Stimulated activated CD4-positive, alpha-beta T cell treated with anti-CD3 and anti-CD28 coated beads, Interleukin-1b, Interleukin-23, amount 100 ng/mL, for 4 hours (primary cell): ENCODE results near the gene PPCDC.

Experiments
- DNase-seq, 2 donors: peaks; one replicate each; pipeline ENCODE4 v3.0.0-alpha.2; 2020; ENCODE audit warnings: low read depth in 2 of 2

The PPCDC gene

GRCh38 chr15:75016431-75016830 lies 7.0 kb upstream of the PPCDC start:
- DNase-seq = no peak

- DNase-seq = no peak
Measured at GRCh38 chr15:75019916-75020315, 3.5 kb upstream of the PPCDC start.

DNA sequence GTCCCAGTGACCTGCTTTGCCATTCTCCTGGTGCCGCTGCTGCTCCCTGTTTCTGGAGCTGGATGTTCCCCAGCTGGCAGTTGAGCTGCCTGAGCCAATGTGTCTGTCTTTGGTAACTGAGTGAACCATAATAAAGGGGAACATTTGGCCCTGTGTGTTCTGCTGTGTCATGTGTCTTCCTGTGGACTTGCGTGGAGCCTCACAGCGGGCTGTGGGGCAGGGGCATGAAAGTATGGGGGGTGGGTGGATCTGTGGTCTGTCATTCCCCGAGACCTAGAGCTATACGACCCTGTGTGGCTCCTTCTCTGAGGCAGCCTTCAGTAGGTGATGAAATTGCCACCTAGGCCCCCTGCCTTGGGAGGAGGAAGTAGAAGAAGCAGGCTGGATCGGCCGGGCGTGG lies 2.0 kb upstream of the PPCDC start:
- no peak for DNase-seq

GRCh38 chr15:75022783-75023180 lies 608 bp upstream of the PPCDC start:
- DNase-seq = no peak

DNA sequence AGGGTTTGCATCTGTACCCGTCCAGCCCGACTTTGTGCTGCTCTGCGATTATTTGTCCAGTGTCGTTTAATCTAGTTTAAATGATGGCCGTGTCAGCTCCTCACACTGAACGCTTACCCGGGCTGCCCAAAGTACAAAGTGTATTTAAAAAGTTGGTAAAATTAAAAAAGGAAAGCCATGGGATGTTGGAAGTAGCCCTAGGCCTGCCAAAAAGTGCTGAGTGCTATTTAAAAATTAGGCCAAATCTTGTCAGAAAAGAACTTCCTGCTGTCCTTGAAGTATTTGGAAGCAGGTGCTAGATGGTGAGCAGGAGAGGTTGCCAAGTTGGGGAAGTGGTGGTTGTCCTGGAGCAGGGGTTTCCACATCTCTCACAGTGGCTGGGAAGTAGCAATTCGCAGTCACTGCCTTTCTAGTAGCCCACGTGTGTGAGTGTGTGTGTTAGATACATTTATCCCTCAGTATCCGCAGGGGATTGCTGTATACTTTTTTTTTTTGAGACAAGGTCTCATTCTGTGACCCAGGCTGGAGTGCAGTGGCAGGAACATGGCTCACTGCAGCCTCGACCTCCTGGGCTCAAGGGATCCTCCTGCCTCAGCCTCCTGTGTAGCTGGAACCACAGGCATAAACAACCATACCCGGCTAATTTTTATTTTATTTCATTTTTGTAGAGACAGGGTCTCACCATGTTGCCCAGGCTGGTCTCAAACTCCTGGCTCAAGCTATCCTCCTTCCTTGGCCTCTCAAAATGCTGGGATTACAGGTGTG lies 664 bp downstream of the PPCDC start:
- DNase-seq = no peak

DNA sequence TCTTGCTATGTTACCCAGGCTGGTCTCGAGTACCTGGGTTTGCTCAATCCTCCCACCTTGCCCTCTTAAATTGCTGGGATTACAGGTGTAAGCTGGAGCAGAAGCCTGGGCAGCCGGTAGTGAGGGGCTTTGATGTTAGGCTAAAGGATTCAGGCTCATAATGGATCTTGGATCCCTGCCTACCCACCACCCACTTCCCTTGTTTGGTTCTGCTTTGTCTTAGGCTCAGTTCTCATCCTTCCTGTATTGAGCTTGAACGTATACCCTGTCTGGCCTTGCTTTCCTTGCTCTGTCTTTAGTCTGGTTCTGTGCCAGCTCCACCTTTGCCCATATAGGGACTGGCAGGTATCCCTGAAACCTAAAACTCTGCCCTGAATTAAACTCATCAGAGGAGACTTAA lies 1.7 kb downstream of the PPCDC start:
- DNase-seq = no peak

GRCh38 chr15:75025548-75026260 lies 2.3 kb downstream of the PPCDC start:
- DNase-seq = no peak

DNA sequence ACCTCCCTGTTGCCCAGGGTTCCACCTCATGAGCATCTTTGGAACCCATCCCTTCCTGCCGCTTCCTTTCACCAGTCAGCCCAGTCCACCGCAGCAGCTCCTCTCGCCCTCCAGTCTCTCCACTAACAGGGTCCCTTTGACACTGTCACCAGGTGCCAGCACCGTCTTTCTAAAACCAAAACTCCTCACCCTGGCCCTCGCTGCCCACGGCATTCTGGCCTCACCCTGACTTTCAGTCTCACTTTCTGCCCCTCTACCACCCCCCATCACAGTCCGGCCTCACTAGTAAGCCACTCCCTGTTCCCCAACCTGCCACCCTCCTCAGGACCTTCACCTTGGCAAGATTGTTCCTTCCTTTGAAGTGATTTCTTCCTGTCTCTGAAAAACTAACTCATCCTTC lies 4.2 kb downstream of the PPCDC start:
- DNase-seq = no peak

DNA sequence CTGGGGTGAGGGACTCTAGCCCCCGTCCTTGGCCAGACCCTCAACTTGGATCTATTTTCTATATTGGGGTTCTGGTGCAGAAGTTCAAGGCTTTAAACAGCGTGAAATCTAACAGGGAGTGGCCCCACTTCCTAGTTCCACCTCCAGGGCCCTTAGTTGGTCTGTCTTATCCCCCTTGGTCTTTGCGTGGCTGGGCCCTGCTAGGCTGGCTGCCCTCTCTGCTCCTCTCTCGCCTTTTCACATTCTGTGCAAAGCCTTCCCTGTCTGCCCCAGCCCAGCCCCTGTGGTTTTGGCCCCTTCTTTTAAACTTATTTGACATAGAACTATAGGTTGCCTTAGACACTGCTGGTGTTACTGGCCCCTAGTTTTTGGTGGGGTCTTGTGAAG lies 5.6 kb downstream of the PPCDC start:
- DNase-seq = no peak

- peak; percentile 88 to 91 for DNase-seq
Measured at GRCh38 chr15:75029378-75030022, 6.1 kb downstream of the PPCDC start.

DNA sequence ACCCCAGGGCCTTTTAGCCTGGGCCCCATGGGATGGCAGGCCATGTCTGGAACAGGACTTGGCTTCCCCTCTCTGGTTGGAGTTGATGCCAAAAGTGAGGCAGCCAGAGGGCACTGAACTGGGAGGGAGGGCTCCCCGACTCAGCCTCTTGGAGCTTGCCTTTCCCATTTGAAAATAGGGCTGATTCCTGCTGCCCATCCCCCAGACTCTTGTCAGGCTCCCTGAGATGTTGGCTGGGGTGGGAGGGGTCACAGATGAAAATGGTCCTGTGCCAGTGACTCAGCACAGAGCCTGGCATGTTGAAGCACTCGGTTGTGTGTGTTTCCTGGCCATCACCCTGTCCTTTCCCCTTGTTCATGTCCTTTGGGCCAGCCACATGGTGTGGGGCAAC lies 6.6 kb downstream of the PPCDC start:
- no peak for DNase-seq

DNA sequence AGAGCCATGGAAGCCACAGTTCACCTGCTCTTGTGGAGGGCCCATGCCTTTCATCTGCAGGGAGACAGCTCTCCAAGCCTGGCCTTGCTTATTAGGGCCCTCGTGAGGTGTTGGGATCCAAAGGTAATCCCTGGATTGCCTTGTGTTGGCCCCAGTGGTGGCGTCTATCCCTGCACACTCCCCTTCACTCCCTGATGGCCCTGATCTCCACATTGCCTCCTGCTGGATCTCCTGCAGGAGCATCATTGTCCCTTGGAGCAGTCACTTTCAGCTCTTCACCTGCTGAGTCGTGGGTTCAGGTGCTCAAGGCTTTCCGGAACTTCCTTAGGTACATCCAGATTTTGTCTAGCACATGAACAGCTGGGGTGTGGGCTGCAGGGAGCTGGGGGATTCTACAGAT lies 7.0 kb downstream of the PPCDC start:
- DNase-seq = no peak

- DNase-seq = no peak
Measured at GRCh38 chr15:75031848-75032247, 8.5 kb downstream of the PPCDC start.

GRCh38 chr15:75032395-75032794 lies 9.0 kb downstream of the PPCDC start:
- DNase-seq = no peak

DNA sequence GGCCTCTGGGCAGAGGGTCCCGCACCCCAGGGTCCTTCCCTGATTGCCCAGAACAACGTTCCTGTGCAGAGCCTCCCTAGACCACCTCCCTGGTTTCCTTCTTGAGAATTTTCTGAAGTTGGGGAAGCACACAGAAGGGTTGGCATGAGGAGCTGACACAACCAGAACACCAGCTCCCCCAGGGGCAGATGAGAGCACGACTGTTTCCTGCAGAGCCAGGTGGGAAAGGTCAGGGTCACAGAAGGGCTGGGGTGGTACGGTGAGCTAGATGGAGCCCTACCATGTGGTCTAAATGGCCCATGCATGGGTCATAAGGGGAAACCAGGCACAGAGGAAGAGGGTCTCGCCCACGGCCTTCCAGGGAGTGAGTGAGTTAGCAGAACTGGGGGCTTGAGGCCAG lies 10.4 kb downstream of the PPCDC start:
- DNase-seq = no peak

GRCh38 chr15:75034615-75035014 lies 11.2 kb downstream of the PPCDC start:
- DNase-seq = no peak

GRCh38 chr15:75036212-75036616 lies 12.8 kb downstream of the PPCDC start:
- no peak for DNase-seq

- DNase-seq = no peak
Measured at GRCh38 chr15:75037685-75038084, 14.3 kb downstream of the PPCDC start.

GRCh38 chr15:75038231-75038630 lies 14.8 kb downstream of the PPCDC start:
- no peak for DNase-seq

- peak in 1 of 2 donors; percentile 28 for DNase-seq
Measured at GRCh38 chr15:75042730-75043508, 19.5 kb downstream of the PPCDC start.

GRCh38 chr15:75043509-75044257 lies 20.3 kb downstream of the PPCDC start:
- DNase-seq = no peak
